Stimulated activated CD4-positive, alpha-beta T cell treated with anti-CD3 and anti-CD28 coated beads, Interleukin-12 subunit alpha, Interleukin-12 subunit beta, amount 100 ng/mL, for 24 hours (primary cell): Measurements from ENCODE around the gene BICC1.
A peak's percentile ranks its signal among the peaks of the same experiment; 100 is the strongest.

Experiments used
- DNase-seq, 2 experiments: peaks; one replicate each; pipeline ENCODE4 v3.0.0-alpha.2; 2020; ENCODE audit warnings: low read depth in 2 of 2

Gene BICC1

DNA sequence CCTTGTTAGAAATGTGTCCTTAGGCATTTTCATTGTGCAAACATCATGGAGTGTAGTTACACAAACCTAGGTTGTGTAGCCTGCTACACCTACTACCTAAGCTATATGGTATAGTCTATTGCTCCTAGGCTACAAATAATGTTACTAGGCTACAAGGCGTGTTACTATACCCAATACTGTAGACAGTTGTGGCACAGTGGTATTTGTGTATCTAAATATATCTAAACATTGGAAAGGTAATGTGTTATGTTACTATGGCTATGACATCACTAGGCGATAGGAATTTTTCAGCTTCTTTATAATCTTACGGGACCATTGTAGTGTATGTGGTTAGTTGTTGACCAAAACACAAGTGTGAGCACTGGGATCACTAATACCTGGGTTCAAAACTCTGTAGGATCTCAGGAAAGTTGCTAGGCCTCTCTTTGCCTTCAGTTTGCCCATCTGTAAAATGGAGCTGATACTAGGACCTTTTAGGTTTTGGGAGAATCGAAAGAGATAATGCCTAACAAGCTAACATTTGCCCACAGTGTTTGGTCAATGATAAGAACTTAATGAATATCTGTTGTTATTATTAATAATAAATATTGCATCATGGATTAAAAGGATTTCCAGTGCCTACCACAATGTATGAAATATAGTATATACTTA is 2.7 kb downstream of the BICC1 start:
- no peak for DNase-seq

DNA sequence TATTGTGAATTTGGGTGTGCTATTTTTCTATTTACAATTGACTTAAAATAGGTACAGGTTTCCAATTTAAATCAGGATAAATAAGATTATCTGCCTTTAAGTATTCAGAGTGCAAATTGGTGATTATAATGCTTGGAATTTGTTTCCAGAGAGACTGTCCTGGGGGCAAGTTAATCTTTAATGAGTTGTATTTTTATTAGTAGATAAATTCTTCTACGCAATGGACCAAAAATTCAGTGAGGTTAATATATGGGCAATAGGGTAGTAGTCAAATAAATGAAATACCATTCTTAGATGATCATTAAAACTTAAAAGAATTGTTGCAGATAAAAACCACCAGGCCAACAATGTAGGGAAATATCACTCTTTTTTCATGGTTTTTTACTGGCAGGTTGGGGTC is 3.4 kb downstream of the BICC1 start:
- DNase-seq = no peak

DNA sequence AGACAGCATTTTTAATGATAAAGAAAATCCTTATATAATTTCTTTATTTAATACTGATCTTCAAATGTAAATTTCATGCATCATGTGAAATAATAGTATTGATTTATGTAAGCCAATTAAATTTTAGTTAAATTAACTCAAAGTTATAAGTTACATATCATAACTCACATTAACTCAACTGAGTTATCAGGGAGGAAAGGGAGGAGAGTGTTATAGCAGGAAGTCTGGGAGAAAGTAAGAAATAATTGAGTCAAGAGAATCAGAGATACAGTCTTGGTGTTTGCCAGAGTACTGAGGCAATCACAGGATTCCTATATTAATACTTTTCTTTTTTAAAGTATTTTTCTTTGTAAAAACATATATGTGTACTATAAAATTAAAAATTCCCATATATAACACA is 4.0 kb downstream of the BICC1 start:
- DNase-seq = no peak

- DNase-seq = no peak
Observed at GRCh38 chr10:58517081-58517480, 4.4 kb downstream of the BICC1 start.

GRCh38 chr10:58517491-58518355 is 5.1 kb downstream of the BICC1 start:
- no peak for DNase-seq

- DNase-seq = no peak
Observed at GRCh38 chr10:58518775-58519174, 6.1 kb downstream of the BICC1 start.

DNA sequence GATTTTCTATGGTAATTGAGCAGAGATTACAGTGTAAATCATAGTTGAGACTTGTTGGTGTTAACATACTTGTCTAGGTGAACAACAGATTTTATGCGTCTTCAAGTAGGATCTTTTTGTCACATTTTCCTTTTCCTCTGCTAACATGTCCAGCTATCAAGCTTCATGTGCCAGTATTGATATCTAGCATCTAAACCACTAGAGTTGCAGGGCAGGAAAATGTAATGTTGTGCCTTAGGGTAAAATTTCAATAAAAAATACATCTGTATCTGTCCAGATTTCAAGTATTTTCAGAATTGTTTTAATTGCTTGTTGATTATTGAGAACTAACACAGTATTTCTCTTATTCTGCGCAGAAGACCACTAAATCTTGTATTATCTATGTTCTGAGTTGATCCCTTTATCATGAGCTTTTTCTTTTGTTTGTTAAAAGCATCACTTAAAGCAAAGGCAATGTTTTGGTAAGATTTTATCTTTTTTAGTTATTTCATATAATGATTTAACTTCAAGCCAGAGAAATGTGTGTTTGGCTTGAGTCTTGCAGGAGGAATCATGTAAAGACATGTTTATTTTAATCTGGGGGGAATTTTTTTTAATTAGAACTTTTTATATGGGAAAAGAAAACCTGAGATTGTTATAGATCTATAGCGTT is 16.5 kb downstream of the BICC1 start:
- DNase-seq = no peak

DNA sequence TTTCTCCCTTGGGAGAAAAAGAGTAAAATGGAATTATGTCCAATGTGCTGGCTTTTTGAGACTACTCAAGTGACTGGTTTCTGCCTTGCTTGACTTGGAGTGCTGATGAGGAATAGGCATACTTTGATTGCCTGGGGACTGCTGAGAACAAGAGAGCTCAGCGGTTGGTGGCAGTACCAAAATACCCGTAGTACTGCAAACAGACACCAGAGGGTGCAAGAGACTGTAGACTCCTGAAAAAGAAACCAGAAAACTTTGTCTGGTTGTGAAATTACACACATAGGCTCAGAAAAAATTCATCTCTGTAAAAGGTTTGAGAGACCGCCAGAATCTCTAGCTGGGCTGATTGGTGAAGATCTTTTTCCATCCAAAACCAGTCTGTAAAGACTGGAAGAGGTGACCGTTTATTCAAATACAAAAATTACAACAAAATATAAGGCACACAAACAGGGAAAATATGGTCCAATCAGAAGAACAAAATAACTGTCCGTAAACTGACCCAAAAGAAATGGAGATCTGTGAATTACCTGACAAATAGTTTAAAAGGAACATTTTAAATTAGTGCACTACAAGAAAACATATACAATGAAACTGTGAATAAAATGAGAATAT is 18.5 kb downstream of the BICC1 start:
- DNase-seq = peak in 1 of 2 experiments; percentile 39

DNA sequence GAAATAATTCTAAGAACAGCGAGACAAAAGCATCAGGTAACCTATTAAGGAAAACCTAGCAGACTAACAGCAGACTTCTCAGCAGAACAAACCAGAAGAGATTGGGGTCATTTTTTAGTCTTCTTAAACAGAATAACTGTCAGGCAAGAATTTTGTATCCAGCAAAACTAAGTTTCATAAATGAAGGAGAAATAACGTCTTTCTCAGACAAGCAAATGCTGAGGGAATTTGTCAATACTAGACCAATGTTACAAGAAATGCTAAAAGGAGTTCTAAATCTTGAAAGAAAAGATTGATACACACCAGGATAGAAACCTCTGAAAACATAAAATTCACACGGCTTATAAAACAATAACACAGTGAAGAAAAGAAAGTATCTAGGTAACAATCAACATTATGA is 22.6 kb downstream of the BICC1 start:
- no peak for DNase-seq

DNA sequence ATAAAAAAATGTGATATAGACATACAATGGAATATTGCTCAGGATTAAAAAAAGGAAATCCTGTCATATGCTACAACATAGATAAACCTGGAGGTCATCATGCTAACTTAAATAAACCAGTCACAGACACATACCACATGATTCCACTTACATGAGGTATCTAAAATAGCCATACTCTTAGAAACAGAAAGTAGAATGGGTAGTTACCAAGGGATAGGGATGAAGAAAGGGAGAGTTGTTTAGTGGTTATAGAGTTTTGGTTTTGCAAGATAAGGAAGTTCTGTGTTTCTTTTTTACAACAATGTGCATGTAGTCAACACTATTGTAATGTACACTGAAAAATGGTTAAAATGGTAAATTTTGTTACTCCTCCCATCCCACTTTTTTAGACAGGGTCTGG is 30.5 kb downstream of the BICC1 start:
- no peak for DNase-seq

DNA sequence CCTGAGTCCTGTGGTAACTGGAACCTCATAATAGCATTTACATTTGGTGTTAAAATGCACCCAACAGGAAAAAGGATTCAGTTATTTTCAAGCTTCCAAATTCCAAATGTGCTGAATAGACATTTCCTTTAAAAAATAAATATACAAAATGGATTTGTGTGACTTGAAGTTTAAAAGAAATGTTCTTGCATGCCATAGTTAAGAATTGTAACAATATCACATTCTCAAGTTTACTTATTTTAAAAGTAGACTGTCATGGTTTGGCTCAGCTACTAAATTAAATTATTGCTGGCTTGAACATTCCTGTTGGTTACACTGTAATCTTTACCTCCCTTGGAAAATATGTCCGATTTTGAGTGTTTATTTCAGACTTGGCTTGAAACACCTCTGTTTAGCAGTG is 31.5 kb downstream of the BICC1 start:
- DNase-seq = no peak

- DNase-seq = no peak
Observed at GRCh38 chr10:58545427-58545826, 32.8 kb downstream of the BICC1 start.

DNA sequence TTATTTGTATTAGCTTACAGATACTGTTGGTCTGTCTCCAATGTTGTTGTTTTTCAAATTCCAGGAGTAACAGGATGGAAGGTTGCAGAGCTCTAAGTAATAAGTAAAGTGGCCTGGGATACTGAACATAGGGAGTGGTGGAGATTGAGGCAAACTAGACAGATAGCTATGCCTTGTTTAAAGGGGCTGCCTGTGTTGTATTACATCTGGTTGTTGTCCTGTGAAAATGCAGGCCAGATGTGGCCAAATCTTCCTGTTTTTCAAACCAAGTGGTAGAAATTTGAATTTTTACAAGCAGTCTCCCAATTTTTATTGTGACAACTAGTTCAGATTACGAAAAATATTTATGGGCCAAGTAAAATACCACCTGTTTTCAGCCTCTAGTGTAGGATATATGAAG is 33.5 kb downstream of the BICC1 start:
- DNase-seq = no peak

DNA sequence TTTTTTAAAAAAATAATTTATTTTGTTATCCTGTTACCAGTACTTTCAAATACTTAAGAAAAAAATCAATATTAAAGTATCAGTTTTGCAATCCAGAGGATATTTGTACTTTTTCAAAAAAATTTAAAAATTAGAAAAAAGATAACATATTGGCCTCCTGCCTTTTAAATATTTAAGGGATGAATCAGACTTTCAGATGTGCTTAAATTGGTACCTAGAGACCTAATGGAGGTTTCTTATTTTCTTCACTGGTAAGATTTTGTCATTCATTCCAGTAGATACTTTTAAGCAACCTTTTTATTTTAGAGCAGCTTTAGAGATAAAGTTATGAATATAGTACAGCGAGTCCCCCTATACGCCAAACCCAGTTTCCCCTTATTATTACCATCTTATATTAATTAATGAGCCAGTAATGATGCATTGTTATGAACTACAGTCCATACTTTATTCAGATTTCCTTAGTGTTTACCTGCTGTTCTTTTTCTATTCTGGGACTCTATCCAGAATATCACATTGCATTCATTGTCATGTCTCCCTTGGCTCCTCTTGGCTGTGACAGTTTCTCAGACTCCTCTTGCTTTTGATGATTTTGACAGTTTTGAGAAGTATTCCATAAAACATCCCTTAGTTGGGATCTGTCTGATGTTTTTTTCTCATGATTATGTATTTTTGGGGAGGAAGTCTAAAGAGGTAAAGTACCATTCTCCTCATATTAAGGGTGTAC is 34.2 kb downstream of the BICC1 start:
- no peak for DNase-seq

DNA sequence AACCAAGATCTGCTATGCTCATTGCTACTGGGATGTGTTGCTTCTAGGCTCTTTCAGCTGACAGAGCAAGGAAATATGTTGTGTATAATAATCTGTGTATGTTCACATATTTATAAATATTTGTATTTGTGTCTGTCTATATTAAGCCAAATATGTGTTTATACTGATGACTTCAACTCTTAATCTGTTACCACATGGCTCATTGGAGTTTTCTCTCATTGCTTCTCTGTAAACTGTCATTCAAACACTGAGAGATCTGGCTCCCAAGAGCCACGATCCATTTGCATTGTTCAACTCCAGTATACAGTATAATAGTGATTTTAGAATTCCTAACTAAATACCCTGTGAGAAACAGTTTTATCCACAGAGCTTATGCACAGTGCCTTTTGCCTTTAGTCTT is 35.3 kb downstream of the BICC1 start:
- DNase-seq = no peak

- DNase-seq = no peak
Observed at GRCh38 chr10:58554316-58554715, 41.6 kb downstream of the BICC1 start.

GRCh38 chr10:58555170-58555929 is 42.7 kb downstream of the BICC1 start:
- no peak for DNase-seq

GRCh38 chr10:58555930-58556311 is 43.2 kb downstream of the BICC1 start:
- no peak for DNase-seq

GRCh38 chr10:58556516-58557165 is 44.0 kb downstream of the BICC1 start:
- DNase-seq = no peak

DNA sequence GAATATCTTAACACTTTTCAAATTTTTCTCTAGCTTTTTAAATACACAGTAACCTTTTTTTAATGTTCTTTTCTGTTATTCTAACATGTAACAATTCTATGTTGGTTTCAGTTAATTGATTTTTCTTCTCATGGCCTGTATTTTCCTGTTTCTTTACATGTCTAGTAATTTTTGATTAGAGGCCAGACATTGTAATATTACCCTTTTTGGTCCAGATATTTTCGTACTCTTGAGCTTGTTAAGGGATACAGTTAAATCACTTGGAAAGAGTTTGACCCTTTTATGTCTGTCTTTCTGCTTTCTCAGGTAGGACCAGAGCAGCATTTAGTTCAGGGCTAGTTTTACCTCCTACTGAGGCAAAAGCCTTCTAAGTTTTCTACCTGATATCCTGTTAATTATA is 45.0 kb downstream of the BICC1 start:
- DNase-seq = no peak

DNA sequence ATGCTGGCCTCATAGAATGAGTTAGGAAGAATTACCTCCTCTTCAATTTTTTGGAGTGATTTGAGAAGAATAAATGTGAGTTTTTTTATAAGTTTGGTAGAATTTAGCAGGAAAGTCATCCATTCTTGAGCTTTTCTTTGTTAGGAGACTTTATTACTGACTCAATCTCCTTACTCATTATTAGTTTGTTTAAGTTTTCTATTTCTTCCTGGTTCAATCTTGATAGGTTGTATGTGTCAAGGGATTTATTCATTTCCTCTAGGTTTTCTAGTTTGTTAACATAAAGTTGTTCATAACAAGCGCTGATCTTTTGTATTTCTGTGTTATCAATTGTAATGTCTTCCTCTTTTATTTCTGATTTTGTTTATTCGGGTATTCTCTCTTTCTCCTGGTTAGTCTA is 47.4 kb downstream of the BICC1 start:
- no peak for DNase-seq
